ENCODE results near the gene DIABLO. TPM values are rescaled to one million over a fixed set of nuclear protein-coding genes. Genes with fewer than 3 reads are reported as not detected.

Gene DIABLO
- polyA plus RNA-seq, 2 donors = 17.9 to 31.1 TPM

GRCh38 chr12:122166422-122167349 is 59.2 kb downstream of the DIABLO start:
- WGBS, 2 donors = 69 to 75% methylated on average over 22 of the region's 22 CpGs
- no peaks in the 10 kb centered on the region for H3K4me1 ChIP-seq (ENCODE audit: control insufficient read depth in 2 of 2, insufficient read depth in 2 of 2, low read length in 1 of 2)
- no peaks in the 10 kb centered on the region for H3K27me3 ChIP-seq (ENCODE audit: control insufficient read depth in 1 of 2, insufficient read depth in 2 of 2, low read length in 2 of 2)
- no peaks in the 10 kb centered on the region for H3K9me3 ChIP-seq (ENCODE audit: control insufficient read depth in 2 of 2, insufficient read depth in 1 of 2, low read depth in 1 of 2, low read length in 1 of 2)
- H3K4me3 ChIP-seq (ENCODE audit: low read depth in 1 of 2, low read length in 2 of 2) = no peak overlapping the region
- no peak overlapping the region for H3K27ac ChIP-seq (ENCODE audit: low read depth in 2 of 2, low read length in 1 of 2)
- H3K36me3 ChIP-seq (ENCODE audit: control insufficient read depth in 2 of 2, insufficient read depth in 2 of 2, low read length in 1 of 2) = no peaks in the 10 kb centered on the region

GRCh38 chr12:122162976-122163375 is 62.9 kb downstream of the DIABLO start:
- no peaks in the 10 kb centered on the region for H3K4me1 ChIP-seq (ENCODE audit: control insufficient read depth in 2 of 2, insufficient read depth in 2 of 2, low read length in 1 of 2)
- no peaks in the 10 kb centered on the region for H3K36me3 ChIP-seq (ENCODE audit: control insufficient read depth in 2 of 2, insufficient read depth in 2 of 2, low read length in 1 of 2)
- no peak overlapping the region for H3K27ac ChIP-seq (ENCODE audit: low read depth in 2 of 2, low read length in 1 of 2)
- no peaks in the 10 kb centered on the region for H3K27me3 ChIP-seq (ENCODE audit: control insufficient read depth in 1 of 2, insufficient read depth in 2 of 2, low read length in 2 of 2)
- 73 to 90% methylated on average over 3 of the region's 3 CpGs for WGBS, 2 donors
- no peaks in the 10 kb centered on the region for H3K9me3 ChIP-seq (ENCODE audit: control insufficient read depth in 2 of 2, insufficient read depth in 1 of 2, low read depth in 1 of 2, low read length in 1 of 2)
- H3K4me3 ChIP-seq (ENCODE audit: low read depth in 1 of 2, low read length in 2 of 2) = no peak overlapping the region

DNA sequence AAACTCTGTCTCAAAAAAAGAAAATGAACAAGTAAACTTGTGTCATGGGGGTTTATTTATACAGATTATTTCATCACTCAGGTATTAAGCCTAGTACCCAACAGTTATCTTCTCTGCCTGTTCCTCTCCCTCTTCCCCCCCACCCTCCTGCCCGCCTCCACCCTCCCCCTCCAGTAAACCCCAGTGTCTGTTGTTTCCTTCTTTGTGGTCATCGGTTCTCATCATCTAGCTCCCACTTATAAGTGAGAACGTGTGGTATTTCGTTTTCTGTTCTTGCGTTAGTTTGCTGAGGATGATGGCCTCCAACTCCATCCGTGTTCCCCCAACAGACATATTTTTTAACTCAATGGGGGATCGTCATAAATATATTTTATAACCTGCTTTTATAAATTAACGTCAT is 64.2 kb downstream of the DIABLO start:
- Histone ChIP-seq H3K4me3 (ENCODE audit: low read depth in 1 of 2, low read length in 2 of 2) (no peak overlapping the region), H3K27me3 (ENCODE audit: control insufficient read depth in 1 of 2, insufficient read depth in 2 of 2, low read length in 2 of 2) (no peaks in the 10 kb centered on the region), H3K36me3 (ENCODE audit: control insufficient read depth in 2 of 2, insufficient read depth in 2 of 2, low read length in 1 of 2) (no peaks in the 10 kb centered on the region), H3K27ac (ENCODE audit: low read depth in 2 of 2, low read length in 1 of 2) (no peak overlapping the region), H3K4me1 (ENCODE audit: control insufficient read depth in 2 of 2, insufficient read depth in 2 of 2, low read length in 1 of 2) (no peaks in the 10 kb centered on the region), H3K9me3 (ENCODE audit: control insufficient read depth in 2 of 2, insufficient read depth in 1 of 2, low read depth in 1 of 2, low read length in 1 of 2) (no peaks in the 10 kb centered on the region)
- 71 to 74% methylated on average over 8 of the region's 8 CpGs for WGBS, 2 donors

DNA sequence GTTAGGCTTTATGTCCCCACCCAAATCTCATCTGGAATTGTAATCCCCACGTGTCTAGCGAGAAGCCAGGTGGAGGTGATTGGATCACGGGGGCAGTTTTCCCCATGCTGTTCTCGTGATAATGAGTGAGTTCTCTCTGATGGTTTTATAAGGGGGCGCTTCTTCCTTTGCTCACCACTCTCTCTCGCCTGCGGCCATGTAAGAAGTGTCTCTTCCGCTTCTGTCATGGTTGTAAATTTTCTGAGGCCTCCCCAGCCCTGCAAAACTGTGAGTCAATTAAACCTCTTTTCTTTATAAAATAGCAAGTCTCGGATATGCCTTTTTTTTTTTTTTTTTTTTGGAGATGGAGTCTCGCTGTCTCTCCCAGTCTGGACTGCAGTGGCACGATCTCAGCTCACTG is 65.1 kb downstream of the DIABLO start:
- no peaks in the 10 kb centered on the region for H3K9me3 ChIP-seq (ENCODE audit: control insufficient read depth in 2 of 2, insufficient read depth in 1 of 2, low read depth in 1 of 2, low read length in 1 of 2)
- 85 to 87% methylated on average over 10 to 11 of the region's 11 CpGs for WGBS, 2 donors

GRCh38 chr12:122159882-122160281 is 66.0 kb downstream of the DIABLO start:
- no peak overlapping the region for H3K27ac ChIP-seq (ENCODE audit: low read depth in 2 of 2, low read length in 1 of 2)
- no peaks in the 10 kb centered on the region for H3K36me3 ChIP-seq (ENCODE audit: control insufficient read depth in 2 of 2, insufficient read depth in 2 of 2, low read length in 1 of 2)
- H3K27me3 ChIP-seq (ENCODE audit: control insufficient read depth in 1 of 2, insufficient read depth in 2 of 2, low read length in 2 of 2) = no peaks in the 10 kb centered on the region
- 74 to 75% methylated on average over 4 of the region's 4 CpGs for WGBS, 2 donors
- no peaks in the 10 kb centered on the region for H3K9me3 ChIP-seq (ENCODE audit: control insufficient read depth in 2 of 2, insufficient read depth in 1 of 2, low read depth in 1 of 2, low read length in 1 of 2)
- H3K4me1 ChIP-seq (ENCODE audit: control insufficient read depth in 2 of 2, insufficient read depth in 2 of 2, low read length in 1 of 2) = no peaks in the 10 kb centered on the region
- no peak overlapping the region for H3K4me3 ChIP-seq (ENCODE audit: low read depth in 1 of 2, low read length in 2 of 2)

More for the DNA sequence above, 65.1 kb downstream of the DIABLO start:
- H3K36me3 ChIP-seq (ENCODE audit: control insufficient read depth in 2 of 2, insufficient read depth in 2 of 2, low read length in 1 of 2) = no peaks in the 10 kb centered on the region
- no peaks in the 10 kb centered on the region for H3K27me3 ChIP-seq (ENCODE audit: control insufficient read depth in 1 of 2, insufficient read depth in 2 of 2, low read length in 2 of 2)
- no peaks in the 10 kb centered on the region for H3K4me1 ChIP-seq (ENCODE audit: control insufficient read depth in 2 of 2, insufficient read depth in 2 of 2, low read length in 1 of 2)
- no peak overlapping the region for H3K27ac ChIP-seq (ENCODE audit: low read depth in 2 of 2, low read length in 1 of 2)
- H3K4me3 ChIP-seq (ENCODE audit: low read depth in 1 of 2, low read length in 2 of 2) = no peak overlapping the region

- no peaks in the 10 kb centered on the region for H3K27me3 ChIP-seq (ENCODE audit: control insufficient read depth in 1 of 2, insufficient read depth in 2 of 2, low read length in 2 of 2)
- no peak overlapping the region for H3K4me3 ChIP-seq (ENCODE audit: low read depth in 1 of 2, low read length in 2 of 2)
- no peaks in the 10 kb centered on the region for H3K4me1 ChIP-seq (ENCODE audit: control insufficient read depth in 2 of 2, insufficient read depth in 2 of 2, low read length in 1 of 2)
- H3K27ac ChIP-seq (ENCODE audit: low read depth in 2 of 2, low read length in 1 of 2) = no peak overlapping the region
- no peaks in the 10 kb centered on the region for H3K36me3 ChIP-seq (ENCODE audit: control insufficient read depth in 2 of 2, insufficient read depth in 2 of 2, low read length in 1 of 2)
- WGBS, 2 donors = 65 to 78% methylated on average over 7 of the region's 7 CpGs
- H3K9me3 ChIP-seq (ENCODE audit: control insufficient read depth in 2 of 2, insufficient read depth in 1 of 2, low read depth in 1 of 2, low read length in 1 of 2) = no peaks in the 10 kb centered on the region
Observed at GRCh38 chr12:122158700-122159285, 67.1 kb downstream of the DIABLO start.

Other genes starting within 250 kb of the DIABLO start
- gene BCL7A, start 204.2 kb downstream of the DIABLO start, polyA plus RNA-seq = 1 to 10 TPM; 1.0 to 2.1 TPM
- gene MLXIP, start 147.3 kb downstream of the DIABLO start, polyA plus RNA-seq = 10 to 100 TPM in 1 of 2 donors, 1 to 10 TPM in 1; 8.2 to 18.0 TPM
- gene IL31, start 51.8 kb downstream of the DIABLO start, polyA plus RNA-seq = not detected
- under 1 TPM in 1 of 2 donors, not detected in 1; 0.21 TPM for gene LRRC43, start 42.9 kb downstream of the DIABLO start, polyA plus RNA-seq
- 1 to 10 TPM in 1 of 2 donors, under 1 TPM in 1; 0.62 to 1.4 TPM for gene B3GNT4, start 22.3 kb downstream of the DIABLO start, polyA plus RNA-seq
- 1 to 10 TPM; 6.1 to 8.6 TPM for gene VPS33A, start 40.4 kb upstream of the DIABLO start, polyA plus RNA-seq
- gene CLIP1, start 196.6 kb upstream of the DIABLO start, polyA plus RNA-seq = 10 to 100 TPM; 50.0 to 52.3 TPM

All from esophagus (tissue), 2 donors.